ENCODE measurements around the gene TMTC2.

The TMTC2 gene

GRCh38 chr12:83015390-83016217 is 328.9 kb downstream of the TMTC2 start:
- DNase-seq (ENCODE audit: low read depth), result no peak

GRCh38 chr12:83016218-83016835 is 329.6 kb downstream of the TMTC2 start:
- DNase-seq (ENCODE audit: low read depth), result no peak

GRCh38 chr12:83016991-83017390 is 330.3 kb downstream of the TMTC2 start:
- no peak for DNase-seq (ENCODE audit: low read depth)

- DNase-seq (ENCODE audit: low read depth), result no peak
These were observed 331.4 kb downstream of the TMTC2 start for GRCh38 chr12:83018088-83018487.

GRCh38 chr12:83027021-83027723 is 340.5 kb downstream of the TMTC2 start:
- DNase-seq (ENCODE audit: low read depth), result no peak

GRCh38 chr12:83031196-83031595 is 344.5 kb downstream of the TMTC2 start:
- no peak for DNase-seq (ENCODE audit: low read depth)

DNA sequence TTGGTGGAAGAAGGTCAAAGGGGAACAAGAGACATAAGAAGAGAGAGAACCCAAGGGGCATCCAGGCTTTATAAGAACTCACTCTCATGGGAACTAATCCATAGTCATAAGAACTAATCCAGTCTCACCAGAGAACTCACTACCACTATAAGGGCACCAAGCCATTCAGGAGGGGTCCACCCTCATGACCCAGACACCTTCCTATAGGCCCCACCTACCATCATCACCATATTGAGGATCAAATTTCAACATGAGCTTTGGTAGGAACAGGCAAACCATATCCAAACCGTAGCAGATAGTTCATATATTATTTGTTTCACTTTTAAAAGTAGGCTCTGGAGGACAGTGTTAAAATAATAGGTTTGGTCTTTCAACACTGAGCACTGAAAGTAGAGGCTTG is 350.1 kb downstream of the TMTC2 start:
- DNase-seq (ENCODE audit: low read depth), result no peak

- no peak for DNase-seq (ENCODE audit: low read depth)
These were observed 352.7 kb downstream of the TMTC2 start for GRCh38 chr12:83039413-83039812.

DNA sequence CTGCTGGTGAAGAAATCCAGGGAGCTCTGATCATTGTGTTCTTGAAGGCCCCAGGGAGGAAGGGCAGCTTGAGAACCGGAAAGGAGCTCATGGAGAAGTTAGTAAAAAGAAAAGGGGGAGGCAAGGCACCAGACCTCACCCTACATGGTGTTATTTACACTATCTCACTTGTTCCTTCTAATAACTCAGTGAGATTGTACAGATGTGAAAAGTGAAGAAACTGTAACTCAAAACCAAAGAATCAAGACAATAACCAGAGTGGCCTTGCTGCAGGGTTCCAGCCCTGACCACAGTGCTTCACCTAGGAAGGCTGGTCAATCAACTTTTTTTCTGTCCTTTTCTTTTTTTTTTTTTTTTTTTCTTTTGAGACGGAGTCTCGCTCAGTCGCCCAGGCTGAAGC is 353.6 kb downstream of the TMTC2 start:
- no peak for DNase-seq (ENCODE audit: low read depth)

- no peak for DNase-seq (ENCODE audit: low read depth)
These were observed 354.3 kb downstream of the TMTC2 start for GRCh38 chr12:83040991-83041390.

DNA sequence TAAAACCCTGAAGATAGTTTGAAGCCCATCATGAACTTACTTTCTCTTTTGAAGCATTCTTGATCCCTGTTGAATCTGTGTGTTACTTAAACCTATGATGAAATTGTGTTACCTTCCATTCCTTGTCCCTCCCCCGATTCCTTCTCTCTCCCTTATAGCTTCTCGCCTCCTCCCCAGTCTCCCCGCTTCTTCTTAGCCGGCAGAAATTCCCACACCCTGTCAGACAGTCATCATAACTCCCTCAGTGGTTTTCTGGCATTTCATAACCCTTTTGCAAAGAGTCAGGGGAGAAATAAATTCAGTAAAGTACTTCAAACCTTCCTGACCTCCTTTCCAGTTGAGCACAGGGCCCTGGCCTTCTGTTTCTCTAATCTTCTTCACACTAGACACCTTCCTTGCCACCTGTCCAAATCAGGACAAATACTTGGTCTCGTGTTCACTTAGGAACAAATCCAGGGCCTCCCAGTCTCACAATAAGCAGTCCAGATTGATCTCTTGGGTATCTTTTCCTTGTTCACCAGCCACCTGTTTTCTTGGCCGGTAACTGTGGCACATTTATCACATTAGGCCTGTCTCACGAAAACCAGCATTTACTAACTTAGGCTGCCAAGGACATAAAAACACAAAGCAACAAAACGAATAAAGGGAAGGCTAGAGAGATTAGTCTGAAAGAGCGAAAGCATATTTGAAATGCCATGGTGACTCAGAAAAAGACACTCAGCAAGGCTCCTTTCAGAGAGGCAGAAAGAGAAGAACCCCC is 355.9 kb downstream of the TMTC2 start:
- DNase-seq (ENCODE audit: low read depth), result no peak

GRCh38 chr12:83044736-83045135 is 358.0 kb downstream of the TMTC2 start:
- no peak for DNase-seq (ENCODE audit: low read depth)

GRCh38 chr12:83046019-83046418 is 359.3 kb downstream of the TMTC2 start:
- DNase-seq (ENCODE audit: low read depth), result no peak

DNA sequence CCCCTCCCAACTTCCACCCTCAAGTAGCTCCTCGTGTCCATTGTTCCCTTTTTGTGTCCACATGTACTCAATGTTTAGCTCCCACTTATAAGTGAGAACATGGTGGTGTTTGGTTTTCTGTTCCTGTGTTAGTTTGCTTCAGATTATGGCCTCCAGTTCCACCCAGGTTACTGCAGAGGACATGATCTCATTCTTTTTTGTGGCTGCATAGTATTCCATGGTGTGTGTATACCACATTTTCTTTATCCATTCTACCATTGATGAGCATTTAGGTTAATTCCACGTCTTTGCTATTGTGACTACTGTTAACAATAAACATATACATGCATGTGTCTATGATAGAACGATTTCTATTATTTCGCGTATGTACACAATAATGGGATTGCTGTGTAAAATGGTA is 362.6 kb downstream of the TMTC2 start:
- no peak for DNase-seq (ENCODE audit: low read depth)

- DNase-seq (ENCODE audit: low read depth), result no peak
These were observed 366.3 kb downstream of the TMTC2 start for GRCh38 chr12:83052890-83053541.

- no peak for DNase-seq (ENCODE audit: low read depth)
These were observed 370.7 kb downstream of the TMTC2 start for GRCh38 chr12:83057436-83057835.

DNA sequence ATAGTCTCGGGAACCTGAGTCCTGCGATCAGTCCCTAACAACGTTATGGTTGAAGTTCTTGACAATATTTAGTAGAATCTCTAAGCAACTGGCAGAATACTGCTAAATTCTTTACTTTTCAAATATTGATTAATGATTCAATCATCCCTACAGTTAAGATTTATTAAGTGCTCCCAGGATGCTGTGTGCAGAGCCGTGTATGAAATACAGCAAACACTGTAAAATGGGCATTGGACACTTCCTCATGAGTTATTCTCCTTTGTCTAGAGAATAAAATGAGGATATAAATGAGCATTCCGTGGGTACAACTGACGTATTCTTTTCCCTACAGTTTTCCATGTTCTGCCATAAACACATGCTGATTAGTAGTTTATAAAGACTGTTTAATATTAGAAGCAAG is 372.4 kb downstream of the TMTC2 start:
- no peak for DNase-seq (ENCODE audit: low read depth)

- DNase-seq (ENCODE audit: low read depth), result no peak
These were observed 378.9 kb downstream of the TMTC2 start for GRCh38 chr12:83065562-83065961.

DNA sequence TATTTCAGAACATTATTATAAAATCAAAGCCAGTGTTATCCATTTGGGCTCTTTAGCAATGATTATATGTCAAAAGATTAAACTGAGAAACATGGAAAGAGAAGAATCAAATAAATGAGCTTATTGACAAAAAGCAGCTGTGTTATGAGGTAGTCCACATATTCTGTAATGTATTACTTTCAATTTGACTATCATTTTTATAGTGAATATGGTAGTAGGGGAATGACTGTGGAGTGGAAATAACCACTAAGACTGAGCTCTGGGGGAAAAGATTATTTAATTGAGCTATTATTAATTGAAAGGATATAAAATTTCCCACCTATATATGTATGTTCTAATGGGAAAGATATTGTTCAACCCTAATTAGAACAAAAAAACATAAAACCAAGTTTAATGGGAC is 381.3 kb downstream of the TMTC2 start:
- DNase-seq (ENCODE audit: low read depth), result no peak

DNA sequence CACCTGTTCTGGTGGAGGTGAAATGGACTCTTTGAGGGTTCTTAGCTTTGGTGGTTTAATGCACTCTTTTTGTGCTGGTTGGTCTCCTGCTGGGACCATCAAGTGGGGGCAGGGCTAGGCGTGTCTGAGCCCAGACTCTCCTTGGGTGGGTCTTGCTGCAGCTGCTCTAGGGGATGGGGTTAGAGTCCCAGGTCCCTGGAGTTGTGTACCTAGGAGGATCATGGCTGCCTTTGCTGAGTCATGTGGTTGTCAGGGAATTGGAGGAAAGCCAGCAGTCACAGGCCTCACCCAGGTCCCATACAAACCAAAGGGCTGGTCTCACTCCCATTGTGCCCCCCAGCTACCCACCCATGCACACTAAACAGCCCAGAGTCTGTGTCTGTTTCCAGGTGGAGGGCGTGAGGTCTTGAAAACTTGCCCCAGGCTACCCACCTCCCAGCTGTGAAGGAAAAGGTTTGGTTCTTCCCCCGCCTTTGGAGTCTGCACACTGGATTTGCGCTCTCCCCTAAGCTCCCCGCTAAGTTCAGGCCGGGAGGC is 387.7 kb downstream of the TMTC2 start:
- DNase-seq (ENCODE audit: low read depth), result no peak

DNA sequence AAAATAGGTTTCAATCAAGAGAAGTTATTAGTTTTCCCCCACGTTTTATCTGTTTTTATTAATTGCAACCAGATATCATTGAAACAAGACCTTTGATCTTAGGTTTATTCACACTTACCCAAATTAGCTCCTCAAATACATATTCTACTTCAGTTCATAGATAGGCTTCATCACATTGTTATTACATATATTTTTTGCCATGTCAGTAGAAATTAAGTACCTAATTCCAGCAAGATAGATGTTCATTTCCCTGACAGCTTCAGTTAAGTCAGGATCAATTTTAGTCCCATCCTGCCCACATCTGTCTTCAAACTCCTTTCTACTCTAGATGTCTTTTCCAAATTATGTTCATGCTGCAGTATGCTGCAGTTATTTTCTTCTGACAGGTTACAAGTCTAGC is 388.8 kb downstream of the TMTC2 start:
- no peak for DNase-seq (ENCODE audit: low read depth)

GRCh38 chr12:83077041-83077440 is 390.3 kb downstream of the TMTC2 start:
- DNase-seq (ENCODE audit: low read depth), result no peak

Measured in activated T-helper 1 cell treated with Interleukin-2 at 50 U/mL for 16 hours (primary cell).